Stimulated activated CD4-positive, alpha-beta T cell treated with anti-CD3 and anti-CD28 coated beads, TNF-alpha, amount 100 ng/mL, for 48 hours (primary cell): ENCODE data around the gene SLC35E2B.
"Not testable (repeated sequence)": the region's sequence is repeated elsewhere in the genome, so short reads cannot be mapped to it uniquely, and the experiment has no call there.

ENCODE experiments used
- DNase-seq, 3 donors: peaks; one replicate each; pipeline ENCODE4 v3.0.0-alpha.2; 2020; ENCODE audit warnings: low read depth in 3 of 3

The SLC35E2B gene

GRCh38 chr1:1674806-1675205, 17.8 kb downstream of the SLC35E2B start:
- DNase-seq, result not testable (repeated sequence)

- DNase-seq, result no peak
These were observed 20.2 kb downstream of the SLC35E2B start for GRCh38 chr1:1672181-1672965.

GRCh38 chr1:1671365-1672119, 21.1 kb downstream of the SLC35E2B start:
- no peak for DNase-seq

DNA sequence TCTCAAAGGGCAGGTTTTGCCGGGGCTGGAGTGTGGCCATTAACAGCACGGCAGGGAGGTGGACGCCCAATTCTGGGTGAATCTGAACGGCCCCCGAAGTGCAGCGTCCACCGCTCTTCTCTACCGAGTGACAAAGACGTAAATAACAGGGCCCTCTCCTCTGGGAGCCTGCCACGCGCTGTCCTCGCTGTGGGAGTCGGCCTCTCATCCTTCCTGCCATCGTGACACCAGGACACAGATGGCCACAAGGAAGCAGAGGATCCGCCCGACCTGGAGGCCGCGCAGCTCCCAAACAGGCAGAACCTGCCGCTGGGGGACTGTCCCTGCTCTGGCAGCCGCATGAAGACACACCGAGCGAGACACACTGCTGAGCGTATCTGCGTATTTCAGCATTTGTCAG, 21.7 kb downstream of the SLC35E2B start:
- no peak for DNase-seq

DNA sequence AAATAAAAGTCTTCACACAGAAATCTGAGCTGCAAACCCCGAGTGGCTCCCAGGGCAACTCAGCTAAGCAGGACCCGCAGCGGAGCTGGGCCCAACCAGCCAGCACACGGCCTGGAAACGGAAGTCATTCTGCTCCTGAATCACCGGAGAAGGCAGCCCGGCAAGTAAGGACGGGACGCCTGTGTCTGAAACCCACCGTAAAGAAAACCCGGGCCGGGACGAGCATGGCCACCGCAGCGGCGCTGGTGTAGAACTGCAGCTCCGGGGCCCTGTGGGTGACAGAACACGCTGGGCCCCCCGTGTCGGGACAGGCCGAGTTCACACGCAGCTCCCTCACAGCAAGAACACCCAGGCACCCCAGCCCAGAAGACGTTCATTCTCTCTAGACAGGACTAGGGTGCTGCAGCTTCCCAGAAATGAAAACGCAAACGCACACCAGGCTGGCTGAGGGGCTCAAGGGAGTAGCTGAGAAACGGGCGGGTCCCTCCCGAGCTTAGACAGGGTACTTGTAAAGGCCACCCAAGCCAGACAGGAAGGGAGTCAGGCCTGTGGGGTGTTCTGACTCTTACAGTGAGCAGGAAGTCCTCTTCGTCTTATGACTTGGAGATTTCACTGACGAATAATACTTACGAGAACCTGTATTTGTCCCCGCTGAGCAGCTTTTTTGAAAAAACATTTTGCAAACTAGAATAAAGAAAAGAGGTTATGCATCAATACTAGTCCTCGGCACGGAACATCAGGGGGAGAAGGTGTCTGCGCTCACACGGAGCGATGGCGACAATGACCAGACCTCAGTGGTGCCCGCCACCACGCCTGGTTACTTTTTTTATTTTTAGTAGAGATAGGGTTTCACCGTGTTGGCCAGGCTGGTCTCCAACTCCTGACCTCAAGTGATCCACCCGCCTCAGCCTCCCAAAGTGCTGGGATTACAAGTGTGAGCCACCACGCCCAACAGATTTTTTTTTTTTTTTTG, 22.8 kb downstream of the SLC35E2B start:
- DNase-seq, result no peak

DNA sequence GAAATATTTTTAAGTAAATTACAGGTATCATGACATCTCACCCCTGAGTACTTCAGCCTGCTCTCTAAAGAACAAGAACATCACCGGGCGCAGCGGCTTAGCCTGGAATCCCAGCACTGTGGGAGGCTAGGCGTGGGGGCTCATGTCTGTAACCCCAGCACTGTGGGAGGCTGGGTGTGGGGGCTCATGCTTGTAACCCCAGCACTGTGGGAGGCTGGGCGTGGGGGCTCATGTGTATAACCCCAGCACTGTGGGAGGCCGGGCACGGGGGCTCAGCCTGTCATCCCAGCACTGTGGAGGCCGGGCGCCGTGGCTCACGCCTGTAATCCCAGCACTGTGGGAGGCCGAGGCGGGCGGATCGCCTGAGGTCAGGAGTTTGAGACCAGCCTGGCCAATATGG, 26.1 kb downstream of the SLC35E2B start:
- DNase-seq, result no peak

GRCh38 chr1:1665815-1666251, 26.8 kb downstream of the SLC35E2B start:
- peak in 1 of 3 donors; percentile 37 for DNase-seq

DNA sequence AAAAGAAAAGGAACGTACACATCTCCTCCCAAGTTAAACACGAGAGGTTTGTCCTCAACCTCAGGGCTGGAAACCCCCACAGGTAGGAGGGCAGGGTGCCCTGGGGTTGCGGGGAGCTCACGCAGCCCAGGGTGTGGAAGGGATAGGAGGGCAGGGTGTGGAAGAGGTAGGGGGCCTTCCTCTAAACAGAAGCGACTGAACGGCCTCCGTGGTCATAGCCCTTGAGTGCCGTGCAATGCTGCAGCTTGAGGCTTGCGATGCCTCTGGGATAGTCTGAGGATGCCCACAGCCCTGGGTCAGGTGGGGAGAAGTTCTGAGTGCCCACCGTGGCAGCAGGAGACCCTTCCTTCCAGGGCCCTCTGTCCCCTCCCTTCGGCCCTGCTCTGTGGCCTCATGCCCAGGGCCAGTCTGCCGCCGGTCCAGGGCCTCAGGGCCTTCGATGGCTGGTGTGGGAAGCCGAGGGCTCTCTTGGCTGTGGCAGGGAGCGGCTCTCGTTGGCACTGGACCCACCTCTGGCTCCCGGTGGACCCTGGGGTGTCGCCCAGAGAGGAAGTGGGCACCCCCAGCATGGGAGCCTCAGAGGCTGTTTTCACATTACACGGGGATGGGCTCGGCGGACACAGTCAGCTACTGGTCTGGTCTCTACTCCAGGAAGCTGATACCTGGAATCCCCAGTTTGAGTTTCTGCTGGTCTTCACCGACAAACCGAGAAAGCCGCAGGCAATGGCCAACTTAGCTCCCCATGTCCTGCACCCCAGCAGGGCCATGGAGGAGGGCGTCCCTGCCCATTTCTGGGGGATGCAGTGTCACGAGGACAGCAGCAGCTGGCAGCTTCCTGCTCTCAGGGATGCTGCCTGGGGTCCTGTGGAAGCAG, 27.4 kb downstream of the SLC35E2B start:
- no peak for DNase-seq

GRCh38 chr1:1664318-1664717, 28.3 kb downstream of the SLC35E2B start:
- DNase-seq, result not testable (repeated sequence)

DNA sequence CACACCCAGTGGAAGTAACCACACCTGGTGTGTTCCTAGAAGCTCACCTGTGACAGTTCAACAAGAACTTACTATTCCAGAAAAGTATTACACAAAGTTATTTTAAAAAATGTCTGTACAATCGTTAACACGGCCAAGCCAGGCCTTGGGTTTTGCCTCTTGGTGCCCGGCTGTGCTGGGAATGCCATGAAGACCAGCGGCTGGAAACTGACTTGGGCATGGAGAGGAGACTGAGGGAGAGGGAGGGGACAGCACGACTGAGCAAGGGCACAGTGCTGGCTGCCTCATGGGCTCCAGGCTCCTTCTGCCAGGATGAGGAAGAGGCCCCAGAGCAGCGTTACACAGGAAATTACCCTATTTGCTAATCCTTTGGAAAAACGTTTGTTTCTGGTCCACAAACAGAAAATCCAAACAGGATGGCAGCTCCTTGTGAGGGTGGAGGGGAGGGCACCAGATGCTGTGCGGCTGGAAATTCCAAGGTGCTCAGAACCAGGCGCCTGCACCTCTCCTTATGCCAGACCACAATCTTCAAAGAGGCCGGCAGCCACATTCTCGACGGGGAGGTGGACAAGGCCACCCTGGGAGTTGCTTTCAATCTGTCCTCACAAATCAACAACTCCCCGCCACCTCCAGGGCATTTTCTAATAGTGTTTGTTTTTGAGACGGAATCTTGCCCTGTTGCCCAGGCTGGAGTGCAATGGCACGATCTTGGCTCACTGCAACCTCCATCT, 29.6 kb downstream of the SLC35E2B start:
- DNase-seq, result not testable (repeated sequence)

- DNase-seq, result not testable (repeated sequence)
These were observed 30.2 kb downstream of the SLC35E2B start for GRCh38 chr1:1662392-1662791.

DNA sequence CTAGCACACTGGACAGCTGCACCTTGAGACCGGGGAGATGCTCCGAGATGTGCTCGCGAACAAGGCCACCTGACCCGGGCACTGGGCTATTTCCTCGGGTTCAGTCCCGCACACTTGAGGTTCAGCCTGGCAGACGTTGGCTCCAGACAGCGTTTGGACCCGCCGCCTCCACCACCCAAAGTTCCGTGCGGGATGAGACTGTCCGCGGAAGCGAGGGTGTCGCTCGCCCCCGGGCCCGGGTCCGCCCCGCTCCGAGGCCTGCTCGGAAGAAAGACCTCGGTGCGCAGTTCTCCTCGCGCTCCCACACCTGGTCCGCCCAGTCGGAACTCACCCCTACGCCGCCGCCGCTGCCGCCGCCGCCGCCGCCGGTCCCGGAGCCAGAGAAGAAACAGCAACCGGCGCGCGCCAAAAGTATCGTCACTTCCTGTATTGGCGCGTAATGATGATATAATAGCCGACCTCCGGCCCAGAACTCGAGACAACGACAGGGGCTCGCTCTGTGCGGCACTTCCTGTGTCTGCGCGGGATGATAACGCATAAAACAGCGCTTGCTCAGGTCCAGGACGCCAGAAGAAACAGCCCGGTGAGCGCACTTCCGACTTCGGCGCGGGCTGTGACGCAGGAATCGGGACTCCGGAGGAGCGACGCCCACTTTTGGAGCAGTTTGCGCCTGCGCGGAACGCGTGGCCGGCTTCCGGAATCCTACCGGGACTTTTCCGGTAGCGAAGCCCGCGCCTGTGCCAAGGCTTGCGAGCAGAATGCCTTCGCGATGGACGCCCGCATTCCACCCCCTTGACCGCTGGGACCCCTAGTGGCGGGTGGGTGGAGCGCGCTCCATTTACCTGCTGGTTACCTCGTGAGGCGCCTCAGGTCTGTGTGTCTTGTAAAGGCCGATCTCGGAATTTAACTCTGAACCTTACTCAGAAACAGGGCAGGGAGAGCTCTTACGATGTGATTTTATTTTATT, 33.7 kb downstream of the SLC35E2B start, which contains the start of gene CDK11B:
Gene CDK11B (minus strand): TSS at position 422 of the 967 bp plus-strand sequence. CDS start 1,519 bp downstream, outside the sequence.
- peak; percentile 89 to 99 (median 99) for DNase-seq

- DNase-seq, result not testable (repeated sequence)
These were observed 44.3 kb downstream of the SLC35E2B start for GRCh38 chr1:1648265-1648664.

- DNase-seq, result not testable (repeated sequence)
These were observed 44.9 kb downstream of the SLC35E2B start for GRCh38 chr1:1647567-1648241.

DNA sequence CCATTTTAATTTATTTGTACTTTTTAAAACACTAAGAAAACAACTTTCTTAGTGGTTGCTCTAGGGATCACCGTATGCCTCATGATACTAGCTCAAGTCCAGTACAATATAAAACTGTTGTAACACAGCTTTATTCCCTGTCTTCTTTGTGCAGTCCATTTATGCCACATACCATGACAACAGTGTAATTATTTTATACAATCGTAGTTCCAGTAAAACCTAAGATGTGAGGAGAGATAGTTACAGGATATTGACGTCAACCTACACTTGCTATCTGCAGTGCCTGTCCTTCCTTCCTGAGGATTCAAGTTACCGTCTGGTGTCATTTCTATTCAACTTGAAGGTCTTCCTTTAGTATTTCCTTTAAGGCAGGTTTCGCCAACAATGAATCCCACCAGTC, 46.3 kb downstream of the SLC35E2B start:
- DNase-seq, result not testable (repeated sequence)

DNA sequence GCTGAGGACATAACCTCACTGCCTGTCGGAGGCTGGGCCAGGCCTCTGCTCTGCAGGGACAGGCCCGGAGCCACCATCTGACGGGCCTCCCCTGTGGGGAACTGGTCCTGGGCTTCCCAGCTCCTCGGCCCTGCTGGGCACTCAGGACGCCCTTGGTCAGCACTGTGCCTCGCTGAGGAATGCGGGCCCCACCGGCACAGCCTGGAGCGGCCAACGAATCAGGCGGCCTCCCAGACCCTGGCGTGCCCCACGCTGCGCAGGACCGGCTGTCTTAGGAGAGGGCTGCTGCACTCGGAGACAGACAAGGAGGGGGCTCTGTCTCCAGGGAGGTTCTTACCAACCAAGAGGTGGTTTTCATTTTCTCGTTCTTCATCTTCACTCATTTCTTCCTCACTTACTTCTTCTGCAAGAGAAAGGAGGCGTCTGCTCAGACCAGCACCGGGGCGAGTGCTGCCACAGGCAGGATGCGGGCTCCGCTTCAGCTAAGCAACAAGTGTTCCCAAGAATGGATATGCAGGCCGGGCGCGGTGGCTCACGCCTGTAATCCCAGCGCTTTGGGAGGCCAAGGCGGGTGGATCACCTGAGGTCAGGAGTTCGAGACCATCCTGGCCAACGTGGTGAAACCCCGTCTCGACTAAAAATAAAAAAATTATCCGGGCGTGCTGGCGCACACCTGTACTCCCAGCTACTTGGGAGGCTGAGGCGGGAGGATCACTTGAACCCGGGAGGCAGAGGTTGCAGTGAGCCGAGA, 51.7 kb downstream of the SLC35E2B start:
- DNase-seq, result not testable (repeated sequence)

DNA sequence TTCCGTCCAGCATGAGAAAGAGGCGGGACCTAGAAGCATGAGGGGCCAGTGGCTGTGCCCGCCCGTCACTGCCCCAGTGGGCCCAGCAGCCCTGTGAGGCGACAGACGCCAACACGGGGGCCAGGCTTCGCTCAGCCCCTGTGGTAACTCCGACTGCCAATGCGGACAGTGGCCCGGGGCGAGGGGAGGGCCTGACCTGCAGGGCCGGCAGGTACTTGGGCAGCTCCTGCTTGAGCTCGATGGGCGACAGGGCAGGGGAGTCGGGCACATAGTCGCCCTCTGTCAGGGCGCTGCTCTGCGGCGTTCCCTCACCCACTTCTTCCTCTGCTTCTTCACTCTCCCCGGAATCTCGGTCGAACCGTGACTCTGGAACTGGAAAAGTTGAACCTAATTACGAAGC, 52.5 kb downstream of the SLC35E2B start:
- not testable (repeated sequence) for DNase-seq
